HG03060 (cell line): ENCODE measurements around the gene CD79B.
"Not testable (repeated sequence)": the region's sequence is repeated elsewhere in the genome, so short reads cannot be mapped to it uniquely, and the experiment has no call there.

Source experiments
- ATAC-seq: cut with Tn5 transposase; IDR thresholded peaks from one replicate; pipeline ENCODE4 v1.9.1; 2021; ENCODE audit warnings: low read depth, moderate number of reproducible peaks; ENCODE audit not compliant: unreplicated experiment

Gene CD79B

DNA sequence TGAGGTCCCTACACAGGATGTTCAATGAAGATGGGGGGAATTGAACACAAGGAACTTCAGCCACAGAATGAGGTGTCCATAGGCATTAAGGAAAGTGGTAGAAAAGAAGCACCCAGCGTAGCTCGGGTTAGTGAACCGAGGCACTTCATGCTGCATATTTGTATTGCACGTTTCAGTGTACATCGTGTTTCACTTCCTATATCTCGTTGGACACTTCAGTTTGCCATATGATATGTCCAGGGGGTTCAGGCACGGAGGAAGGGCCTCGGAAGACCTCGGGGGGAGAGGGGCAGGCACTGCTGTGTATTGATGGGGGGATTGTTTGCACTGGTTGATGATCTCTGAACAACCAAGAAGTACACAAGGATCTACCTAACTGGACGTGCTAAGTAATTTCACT is 16.4 kb downstream of the CD79B start:
- ATAC-seq, result not testable (repeated sequence)

DNA sequence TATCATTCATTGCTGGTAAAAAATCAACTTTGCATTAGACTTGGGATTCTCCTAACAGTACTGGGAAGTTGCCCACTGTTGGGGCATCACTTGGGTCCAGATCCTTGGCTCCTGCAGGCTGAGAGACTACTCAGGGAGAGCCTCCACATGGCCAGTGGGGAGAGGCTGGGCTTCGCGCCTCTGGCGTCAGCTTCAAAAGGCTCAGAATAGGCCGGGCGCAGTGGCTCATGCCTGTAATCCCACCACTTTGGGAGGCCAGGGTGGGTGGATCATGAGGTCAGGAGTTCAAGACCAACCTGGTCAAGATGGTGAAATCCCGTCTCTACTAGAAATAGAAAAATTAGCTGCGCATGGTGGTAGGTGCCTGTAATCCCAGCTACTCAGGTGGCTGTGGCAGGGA is 17.7 kb downstream of the CD79B start:
- ATAC-seq, result no peak

DNA sequence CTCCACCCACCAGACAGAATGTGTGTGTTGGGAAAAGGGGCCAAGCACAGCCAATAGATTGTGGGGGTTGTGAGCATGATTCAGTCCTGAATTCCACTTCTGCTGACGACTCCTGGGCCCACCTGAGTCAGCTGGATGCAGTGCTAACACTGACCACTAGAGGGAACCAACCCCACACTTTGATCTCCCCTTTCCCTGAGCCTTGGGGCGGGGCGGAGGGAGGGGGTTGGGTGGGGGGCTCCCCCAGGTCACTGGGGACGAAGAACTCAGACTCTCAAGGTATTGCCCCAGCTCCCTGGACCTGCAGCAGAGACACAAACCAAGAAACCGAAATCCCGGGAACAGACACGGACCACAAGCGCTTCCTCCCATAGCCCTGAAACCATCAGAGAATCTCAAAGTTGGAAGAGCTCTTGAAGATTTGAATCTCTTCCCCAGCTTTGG is 20.5 kb downstream of the CD79B start:
- ATAC-seq, result no peak

DNA sequence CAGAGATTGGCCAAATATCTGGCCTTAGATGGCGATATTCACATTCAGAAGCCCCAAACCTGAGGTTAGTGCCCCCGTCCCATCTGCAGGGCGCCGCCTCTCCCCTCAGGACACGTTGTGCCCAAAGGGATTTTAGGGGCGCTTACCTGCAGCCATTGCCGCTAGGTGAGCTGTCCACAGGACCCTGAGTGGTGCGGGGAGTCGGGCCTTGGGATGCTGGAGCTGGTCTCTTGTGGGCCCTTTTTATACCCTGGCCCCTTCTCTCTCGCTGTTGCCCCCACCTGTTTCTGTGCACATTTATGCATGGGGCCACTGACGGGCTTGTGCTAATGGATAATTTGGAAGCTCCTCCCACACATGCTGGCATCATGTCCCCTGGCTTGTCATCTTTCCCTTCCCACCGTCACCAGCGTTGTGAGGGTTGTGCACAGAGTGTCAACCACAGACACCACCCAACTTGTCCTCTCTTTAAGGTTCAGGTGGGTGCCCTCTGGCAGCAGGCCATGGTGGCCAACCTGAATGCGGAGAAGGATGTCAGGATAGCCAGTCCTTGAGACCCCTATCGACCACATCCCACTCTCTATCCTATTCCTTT is 21.0 kb downstream of the CD79B start, which contains the start of gene CSHL1:
Gene CSHL1 (minus strand): TSS at position 218 of the 595 bp plus-strand sequence. CDS start 62 bp downstream, at position 156.
- no peak for ATAC-seq

DNA sequence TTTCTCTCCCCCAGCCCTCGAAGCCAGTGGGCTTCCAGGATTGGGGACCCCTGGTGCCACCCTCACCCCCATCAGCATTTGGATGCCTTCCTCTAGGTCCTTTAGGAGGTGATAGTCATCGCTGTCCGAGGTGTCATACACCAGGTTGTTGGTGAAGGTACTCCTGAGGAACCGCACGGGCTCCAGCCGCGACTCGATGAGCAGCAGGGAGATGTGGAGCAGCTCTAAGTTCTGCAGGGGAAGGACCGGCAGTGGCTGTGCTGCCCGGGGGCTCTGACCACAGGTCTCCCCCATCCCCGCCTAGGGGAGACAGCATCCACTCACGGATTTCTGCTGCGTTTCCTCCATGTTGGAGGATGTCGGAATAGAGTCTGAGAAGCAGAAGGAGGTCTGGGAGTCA is 22.0 kb downstream of the CD79B start:
- no peak for ATAC-seq

DNA sequence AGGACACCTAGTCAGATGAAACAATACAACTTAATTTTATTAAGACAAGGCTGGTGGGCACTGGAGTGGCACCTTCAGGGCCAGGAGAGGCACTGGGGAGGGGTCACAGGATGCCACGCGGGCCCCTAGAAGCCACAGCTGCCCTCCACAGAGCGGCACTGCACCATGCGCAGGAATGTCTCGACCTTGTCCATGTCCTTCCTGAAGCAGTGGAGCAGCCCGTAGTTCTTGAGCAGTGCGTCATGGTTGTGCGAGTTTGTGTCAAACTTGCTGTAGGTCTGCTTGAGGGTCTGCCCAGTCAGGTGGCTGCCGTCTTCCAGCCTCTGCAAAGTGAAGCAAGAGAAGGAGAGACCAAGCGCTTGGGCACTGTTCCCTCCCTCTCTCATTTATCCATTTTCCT is 22.5 kb downstream of the CD79B start:
- ATAC-seq, result not testable (repeated sequence)

DNA sequence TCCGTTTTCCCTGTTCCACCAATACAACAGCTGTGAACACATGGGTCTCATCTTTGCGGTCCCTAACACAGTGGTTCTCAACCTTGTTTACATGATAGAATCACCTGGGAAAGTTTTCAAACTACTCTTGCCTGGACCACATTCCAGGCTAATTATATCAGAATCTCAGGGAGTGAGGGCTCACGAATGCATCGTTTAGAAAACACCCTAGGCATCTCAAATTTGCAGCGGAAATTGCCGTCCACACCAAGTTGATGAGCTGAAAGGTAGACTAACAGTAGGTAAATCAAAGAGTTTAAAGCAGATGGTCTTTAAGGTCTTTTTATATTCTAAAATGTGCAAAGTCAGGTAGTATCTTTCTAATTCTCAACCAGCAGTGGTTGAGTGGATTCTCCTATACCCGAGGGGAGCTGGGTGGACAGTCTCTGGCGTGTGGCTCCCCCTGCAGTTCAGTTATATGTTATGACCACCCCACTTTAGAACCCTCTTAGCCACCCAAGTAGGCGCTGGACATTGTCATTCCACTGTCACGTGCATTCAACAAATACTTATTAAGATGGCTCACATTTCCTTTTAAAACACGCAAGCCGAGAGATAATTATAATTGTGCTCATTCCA is 24.9 kb downstream of the CD79B start:
- ATAC-seq, result not testable (repeated sequence)

DNA sequence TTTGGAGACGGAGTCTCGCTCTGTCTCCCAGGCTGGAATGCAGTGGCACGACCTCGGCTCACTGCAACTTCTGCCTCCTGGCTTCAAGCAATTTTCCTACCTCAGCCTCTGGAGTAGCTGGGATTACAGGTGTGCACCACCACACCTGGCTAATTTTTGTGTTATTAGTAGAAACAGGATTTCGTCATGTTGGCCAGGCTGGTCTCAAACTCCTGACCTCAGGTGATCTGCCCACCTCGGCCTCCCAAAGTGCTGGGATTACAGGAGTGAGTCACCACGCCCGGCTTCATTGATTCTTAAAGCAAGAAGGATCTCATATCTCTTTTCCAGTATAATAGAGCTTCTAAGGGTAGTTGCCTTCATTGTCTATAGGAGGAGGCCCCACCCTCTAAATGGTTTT is 27.3 kb downstream of the CD79B start:
- ATAC-seq, result not testable (repeated sequence)

DNA sequence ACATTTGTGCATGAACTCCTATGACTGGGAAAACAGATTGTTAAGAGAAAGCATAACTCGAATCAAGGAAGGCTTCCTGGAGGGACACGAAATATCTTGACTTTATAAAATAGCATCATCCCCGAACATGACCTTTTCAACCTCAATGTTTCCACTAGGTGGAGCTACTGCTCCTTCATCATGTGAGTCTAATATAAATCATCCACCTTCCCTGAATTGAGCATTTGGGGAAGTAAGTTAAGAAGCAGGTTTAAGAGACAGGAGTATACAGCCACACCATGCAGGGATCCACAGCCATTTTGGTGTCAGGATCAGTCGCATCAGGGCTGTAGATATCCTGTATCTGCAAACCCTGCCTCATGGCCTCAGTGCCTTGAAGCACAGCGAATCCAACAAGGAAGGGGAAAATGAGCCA is 28.3 kb downstream of the CD79B start:
- not testable (repeated sequence) for ATAC-seq

DNA sequence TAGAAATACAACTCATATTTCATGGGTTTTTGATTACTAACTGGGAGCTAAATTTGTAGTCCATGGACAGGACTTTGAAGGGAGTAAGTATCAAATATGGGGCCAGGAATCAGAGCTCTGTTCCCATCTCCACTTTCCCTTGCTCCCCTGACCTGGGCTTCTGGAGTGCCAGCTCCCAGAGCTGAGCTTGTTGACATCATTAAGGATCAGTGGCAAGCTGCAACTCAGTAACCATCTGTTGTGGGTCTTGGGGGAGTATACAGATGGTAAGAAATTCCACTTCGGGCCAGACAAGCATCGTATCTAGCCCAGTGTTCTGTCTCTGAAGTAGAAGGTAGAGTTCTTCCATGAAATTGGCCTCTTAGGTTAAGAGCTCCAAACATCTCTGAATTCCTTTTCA is 30.2 kb downstream of the CD79B start:
- not testable (repeated sequence) for ATAC-seq

DNA sequence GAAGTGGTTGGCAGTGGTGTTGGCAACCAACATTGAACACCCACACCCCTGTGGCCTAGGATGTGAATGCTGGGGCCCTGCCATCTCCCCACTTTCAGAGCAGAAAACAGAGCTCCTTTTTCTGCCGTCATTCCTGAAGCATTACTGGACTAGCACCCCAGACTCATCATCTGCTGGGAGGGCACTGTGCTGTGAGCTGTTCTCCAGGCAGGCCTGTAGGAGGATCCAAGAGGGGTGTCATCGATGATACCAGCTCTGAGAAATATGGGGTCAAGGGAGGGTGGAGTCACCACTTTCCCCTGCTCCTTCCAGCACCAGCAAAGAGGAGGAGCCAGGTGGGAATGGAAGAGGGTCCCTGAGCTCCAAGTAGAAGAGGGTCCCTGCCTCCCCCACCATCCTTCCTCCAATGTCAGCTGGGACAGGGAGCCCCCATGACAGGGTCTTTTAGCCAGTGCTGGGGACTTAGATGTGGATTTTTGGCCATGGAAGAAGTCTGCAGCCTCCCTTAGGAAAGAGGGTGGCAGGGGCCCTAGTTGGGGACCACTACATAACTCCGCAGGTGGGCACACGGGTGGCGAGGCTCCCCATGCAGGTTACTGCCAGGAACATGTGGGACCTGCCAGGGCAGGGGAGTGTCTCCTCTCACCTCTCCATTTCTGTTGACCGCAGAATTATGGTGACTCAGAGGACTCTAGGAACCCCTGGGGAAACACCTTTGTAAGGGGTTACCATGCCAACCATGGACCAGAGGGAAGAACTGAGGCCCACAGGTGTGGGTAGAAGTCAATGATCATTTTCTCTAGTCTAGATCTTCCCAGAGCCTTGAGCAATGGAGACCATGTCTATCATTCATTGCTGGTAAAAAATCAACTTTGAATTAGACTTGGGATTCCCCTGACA is 33.0 kb downstream of the CD79B start:
- ATAC-seq, result not testable (repeated sequence)

DNA sequence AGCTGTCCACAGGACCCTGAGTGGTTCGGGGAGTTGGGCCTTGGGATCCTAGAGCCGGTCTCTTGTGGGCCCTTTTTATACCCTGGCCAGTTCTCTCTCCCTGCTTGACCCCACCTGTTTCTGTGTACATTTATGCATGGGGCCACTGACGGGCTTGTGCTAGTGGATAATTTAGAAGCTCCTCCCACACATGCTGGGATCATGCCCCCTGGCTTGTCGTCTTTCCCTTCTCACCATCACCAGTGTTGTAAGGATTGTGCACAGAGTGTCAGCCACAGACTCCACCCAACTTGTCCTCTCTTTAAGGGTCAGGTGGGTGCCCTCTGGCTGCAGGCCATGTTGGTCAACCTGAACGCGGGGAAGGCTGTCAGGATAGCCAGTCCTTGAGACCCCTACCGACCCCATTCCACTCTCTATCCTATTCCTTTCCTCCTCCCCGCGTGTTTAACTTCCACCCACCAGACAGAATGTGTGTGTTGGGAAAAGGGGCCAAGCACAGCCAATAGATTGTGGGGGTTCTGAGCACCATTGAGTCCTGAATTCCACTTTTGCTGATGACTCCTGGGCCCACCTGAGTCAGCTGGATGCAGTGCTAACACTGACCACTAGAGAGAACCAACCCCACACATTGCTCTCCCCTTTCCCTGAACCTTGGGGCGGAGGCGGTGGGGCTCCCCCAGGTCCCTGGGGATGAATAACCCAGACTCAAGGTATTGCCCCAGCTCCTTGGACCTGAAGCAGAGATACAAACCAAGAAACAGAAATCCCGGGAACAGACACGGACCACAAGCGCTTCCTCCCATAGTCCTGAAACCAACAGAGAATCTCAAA is 35.4 kb downstream of the CD79B start, which contains the start of gene CSH1:
Gene CSH1 (minus strand): TSS at position 51 of the 831 bp plus-strand sequence. CDS start 63 bp downstream, outside the sequence.
- not testable (repeated sequence) for ATAC-seq

DNA sequence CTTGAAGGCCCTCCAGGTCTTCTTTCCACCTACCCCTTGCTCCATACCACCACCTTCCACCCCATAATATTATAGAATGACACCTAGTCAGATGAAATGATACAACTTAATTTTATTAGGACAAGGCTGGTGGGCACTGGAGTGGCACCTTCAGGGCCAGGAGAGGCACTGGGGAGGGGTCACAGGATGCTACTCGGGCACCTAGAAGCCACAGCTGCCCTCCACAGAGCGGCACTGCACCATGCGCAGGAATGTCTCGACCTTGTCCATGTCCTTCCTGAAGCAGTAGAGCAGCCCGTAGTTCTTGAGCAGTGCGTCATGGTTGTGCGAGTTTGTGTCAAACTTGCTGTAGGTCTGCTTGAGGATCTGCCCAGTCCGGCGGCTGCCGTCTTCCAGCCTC is 37.3 kb downstream of the CD79B start:
- ATAC-seq, result not testable (repeated sequence)

DNA sequence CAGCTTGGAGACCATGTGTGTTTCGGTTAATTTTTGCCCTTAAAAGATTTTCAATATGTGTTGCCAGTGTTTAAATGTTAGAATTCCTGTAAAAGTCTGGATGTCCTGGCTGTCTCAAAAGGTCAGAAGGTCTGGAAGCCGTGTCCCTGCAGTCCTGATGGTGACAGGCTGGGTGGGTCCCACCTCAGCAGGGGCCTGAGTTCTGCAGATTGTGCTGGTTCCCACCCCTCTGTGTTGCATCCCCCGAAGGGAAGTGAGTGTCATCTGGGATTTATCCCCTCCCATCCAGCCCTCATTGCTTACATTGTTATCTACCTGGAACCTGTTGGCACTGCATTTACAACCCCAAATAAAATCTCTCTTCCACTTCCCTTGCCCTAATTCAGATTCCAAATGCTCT is 38.1 kb downstream of the CD79B start:
- not testable (repeated sequence) for ATAC-seq

DNA sequence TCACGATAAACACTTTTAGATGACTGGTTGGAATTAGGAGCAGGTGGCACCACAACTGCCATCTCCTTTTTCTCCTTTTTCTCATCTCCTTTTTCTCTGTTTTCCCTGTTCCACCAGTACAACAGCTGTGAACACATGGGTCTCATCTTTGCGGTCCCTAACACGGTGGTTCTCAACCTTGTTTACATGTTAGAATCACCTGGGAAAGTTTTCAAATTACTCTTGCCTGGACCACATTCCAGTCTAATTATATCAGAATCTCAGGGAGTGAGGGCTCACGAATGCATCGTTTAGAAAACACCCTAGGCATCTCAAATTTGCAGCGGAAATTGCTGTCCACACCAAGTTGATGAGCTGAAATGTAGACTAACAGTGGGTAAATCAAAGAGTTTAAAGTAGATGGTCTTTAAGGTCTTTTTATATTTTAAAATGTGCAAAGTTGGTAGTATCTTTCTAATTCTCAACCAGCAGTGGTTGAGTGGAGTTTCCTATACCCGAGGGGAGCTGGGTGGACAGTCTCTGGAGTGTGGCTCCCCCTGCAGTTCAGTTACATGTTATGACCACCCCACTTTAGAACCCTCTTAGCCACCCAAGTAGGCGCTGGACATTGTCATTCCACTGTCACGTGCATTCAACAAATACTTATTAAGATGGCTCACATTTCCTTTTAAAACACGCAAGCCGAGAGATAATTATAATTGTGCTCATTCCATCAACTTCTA is 39.7 kb downstream of the CD79B start:
- ATAC-seq, result not testable (repeated sequence)

DNA sequence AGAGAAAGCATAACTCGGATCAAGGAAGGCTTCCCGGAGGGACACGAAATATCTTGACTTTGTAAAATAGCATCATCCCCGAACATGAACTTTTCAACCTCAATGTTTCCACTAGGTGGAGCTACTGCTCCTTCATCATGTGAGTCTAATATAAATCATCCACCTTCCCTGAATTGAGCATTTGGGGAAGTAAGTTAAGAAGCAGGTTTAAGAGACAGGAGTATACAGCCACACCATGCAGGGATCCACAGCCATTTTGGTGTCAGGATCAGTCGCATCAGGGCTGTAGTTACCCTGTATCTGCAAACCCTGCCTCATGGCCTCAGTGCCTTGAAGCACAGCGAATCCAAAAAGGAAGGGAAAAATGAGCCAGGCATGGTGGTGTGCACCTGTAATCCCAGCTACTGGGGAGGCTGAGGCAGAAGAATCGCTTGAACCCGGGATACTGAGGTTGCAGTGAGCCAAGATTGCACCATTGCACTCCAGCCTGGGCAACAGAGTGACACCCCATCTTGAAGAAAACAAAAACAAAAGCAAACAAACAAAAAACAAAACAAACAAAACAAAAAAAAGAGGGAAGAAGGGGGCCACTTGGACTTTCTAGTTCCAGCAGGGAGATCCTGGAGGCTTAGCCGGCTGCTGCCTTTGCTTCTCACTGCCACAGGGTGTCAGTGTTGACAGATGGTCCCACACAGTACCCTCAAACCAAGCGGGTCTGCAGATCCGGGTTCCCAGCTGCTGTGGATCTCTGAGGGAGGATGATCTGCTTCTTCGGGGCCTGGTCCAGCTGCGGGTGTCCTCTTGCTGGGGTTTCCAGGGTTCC is 42.9 kb downstream of the CD79B start:
- ATAC-seq, result not testable (repeated sequence)

DNA sequence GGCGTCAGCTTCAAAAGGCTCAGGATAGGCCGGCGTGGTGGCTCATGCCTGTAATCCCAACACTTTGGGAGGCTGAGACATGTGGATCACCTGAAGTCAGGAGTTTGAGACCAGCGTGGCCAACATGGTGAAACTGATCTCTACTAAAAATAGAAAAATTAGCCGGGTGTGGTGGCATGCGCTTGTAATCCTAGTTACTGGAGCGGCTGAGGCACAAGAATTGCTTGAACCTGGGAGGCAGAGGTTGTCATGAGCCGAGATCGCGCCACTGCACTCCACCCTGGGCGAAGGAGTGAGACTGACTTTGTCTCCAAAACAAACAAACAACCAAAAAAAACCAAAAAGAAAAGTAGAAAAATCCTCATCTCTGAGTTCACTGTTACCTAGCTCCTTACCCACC is 47.0 kb downstream of the CD79B start:
- ATAC-seq, result not testable (repeated sequence)

DNA sequence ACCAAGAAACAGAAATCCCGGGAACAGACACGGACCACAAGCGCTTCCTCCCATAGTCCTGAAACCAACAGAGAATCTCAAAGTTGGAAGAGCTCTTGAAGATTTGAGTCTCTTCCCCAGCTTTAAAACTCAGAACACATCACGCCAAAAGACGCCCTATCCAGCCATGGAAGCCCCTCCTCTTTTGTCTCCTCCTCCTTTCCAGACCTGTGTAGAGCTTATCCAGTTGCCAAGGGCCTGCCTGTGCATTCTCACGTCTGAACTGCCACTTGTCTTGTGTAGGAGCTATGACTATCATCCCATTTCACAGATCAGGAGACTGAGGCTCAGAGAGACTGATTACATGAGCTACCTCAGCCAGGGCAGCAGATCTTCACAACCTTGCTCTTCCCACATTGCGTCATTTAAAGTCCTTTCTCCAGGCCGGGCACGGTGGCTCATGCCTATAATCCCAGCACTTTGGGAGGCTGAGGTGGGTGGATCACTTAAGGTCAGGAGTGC is 49.5 kb downstream of the CD79B start:
- not testable (repeated sequence) for ATAC-seq
